Measurements from ENCODE around the gene SKI.
"Not testable (repeated sequence)": the region's sequence is repeated elsewhere in the genome, so short reads cannot be mapped to it uniquely, and the experiment has no call there.

Gene SKI

GRCh38 chr1:2312515-2313301 is 84.6 kb downstream of the SKI start:
- DNase-seq = no peak

- no peak for DNase-seq
Observed at GRCh38 chr1:2313651-2314261, 85.6 kb downstream of the SKI start.

GRCh38 chr1:2314273-2314802 is 86.2 kb downstream of the SKI start:
- no peak for DNase-seq

- no peak for DNase-seq
Observed at GRCh38 chr1:2314803-2315673, 86.9 kb downstream of the SKI start.

GRCh38 chr1:2315674-2316450 is 87.7 kb downstream of the SKI start:
- no peak for DNase-seq

GRCh38 chr1:2316451-2316961 is 88.4 kb downstream of the SKI start:
- no peak for DNase-seq

GRCh38 chr1:2317230-2318065 is 89.3 kb downstream of the SKI start:
- no peak for DNase-seq

GRCh38 chr1:2318314-2319278 is 90.5 kb downstream of the SKI start:
- no peak for DNase-seq

- no peak for DNase-seq
Observed at GRCh38 chr1:2319291-2319690, 91.2 kb downstream of the SKI start.

GRCh38 chr1:2320006-2320405 is 91.9 kb downstream of the SKI start:
- DNase-seq = no peak

GRCh38 chr1:2320760-2321667 is 92.9 kb downstream of the SKI start:
- DNase-seq = no peak

GRCh38 chr1:2322065-2322571 is 94.0 kb downstream of the SKI start:
- DNase-seq = no peak

- no peak for DNase-seq
Observed at GRCh38 chr1:2322581-2323211, 94.6 kb downstream of the SKI start.

- no peak for DNase-seq
Observed at GRCh38 chr1:2323451-2323974, 95.4 kb downstream of the SKI start.

GRCh38 chr1:2324553-2325366 is 96.6 kb downstream of the SKI start:
- DNase-seq = no peak

- DNase-seq = no peak
Observed at GRCh38 chr1:2326524-2326923, 98.4 kb downstream of the SKI start.

GRCh38 chr1:2327162-2327561 is 99.0 kb downstream of the SKI start:
- DNase-seq = not testable (repeated sequence)
